ENCODE measurements around the gene OR10A6.

OR10A6 gene, protein sequence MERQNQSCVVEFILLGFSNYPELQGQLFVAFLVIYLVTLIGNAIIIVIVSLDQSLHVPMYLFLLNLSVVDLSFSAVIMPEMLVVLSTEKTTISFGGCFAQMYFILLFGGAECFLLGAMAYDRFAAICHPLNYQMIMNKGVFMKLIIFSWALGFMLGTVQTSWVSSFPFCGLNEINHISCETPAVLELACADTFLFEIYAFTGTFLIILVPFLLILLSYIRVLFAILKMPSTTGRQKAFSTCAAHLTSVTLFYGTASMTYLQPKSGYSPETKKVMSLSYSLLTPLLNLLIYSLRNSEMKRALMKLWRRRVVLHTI

DNA sequence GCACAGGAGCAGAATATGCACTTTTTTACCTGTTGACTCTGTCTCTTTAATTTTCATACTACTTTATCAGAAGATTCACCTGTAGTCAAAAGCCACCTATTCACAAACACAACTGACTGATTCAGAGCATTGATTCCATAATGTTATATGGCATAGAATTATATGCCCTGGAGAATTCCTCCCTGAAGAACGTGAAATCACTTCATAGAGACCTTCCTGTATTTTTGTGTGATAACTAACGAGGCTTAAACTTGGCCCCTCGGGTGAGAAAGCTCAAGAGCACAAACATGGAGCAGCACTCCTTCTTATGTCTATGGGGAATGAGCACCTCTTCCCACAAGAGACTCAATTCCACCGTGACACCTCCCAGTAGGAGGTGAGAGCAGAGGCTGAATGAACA is at the start of gene OR10A6:
Gene OR10A6, minus strand, starts transcription at position 101 of the 400 bp plus-strand sequence. CDS start 2,606 bp downstream, outside the sequence.
- DNase-seq (ENCODE audit: low spot score) = no peak

DNA sequence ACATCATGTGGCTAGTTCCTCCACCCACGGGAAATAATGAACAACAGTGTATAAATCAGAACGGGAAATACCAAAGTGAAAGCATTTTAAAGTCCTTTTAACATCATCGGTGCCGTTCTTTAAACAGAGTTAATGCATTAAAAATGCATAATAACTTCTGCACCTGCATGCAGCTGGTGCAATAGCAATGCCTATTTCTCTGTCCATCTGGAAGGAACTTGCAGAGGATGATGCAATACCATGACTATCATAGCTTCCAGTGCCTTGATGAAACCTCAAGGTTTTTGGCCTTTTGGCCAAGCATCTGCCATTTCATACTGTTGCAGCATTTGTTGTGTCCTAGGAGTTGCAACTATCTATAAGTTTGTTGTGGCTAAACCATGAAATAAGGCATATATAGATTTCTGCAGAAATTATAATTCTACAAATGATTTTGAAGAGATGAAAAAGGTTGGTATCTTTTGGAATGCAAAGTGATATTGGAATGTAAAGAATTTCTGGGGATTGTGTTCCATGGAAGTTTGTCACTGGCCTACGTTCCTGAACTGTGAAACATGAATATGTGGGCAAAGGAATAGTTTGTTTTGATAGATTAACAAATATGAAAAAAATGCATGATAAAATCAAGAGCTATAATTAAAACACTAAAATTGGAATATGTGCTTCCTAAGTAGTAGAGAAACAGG is 46.3 kb upstream of the OR10A6 start:
- no peak for DNase-seq (ENCODE audit: low spot score)

- DNase-seq (ENCODE audit: low spot score) = no peak
Measured at GRCh38 chr11:7974668-7975067, 43.6 kb upstream of the OR10A6 start.

GRCh38 chr11:7973011-7973410 is 41.9 kb upstream of the OR10A6 start:
- DNase-seq (ENCODE audit: low spot score) = no peak

- DNase-seq (ENCODE audit: low spot score) = no peak
Measured at GRCh38 chr11:7971846-7972245, 40.8 kb upstream of the OR10A6 start.

DNA sequence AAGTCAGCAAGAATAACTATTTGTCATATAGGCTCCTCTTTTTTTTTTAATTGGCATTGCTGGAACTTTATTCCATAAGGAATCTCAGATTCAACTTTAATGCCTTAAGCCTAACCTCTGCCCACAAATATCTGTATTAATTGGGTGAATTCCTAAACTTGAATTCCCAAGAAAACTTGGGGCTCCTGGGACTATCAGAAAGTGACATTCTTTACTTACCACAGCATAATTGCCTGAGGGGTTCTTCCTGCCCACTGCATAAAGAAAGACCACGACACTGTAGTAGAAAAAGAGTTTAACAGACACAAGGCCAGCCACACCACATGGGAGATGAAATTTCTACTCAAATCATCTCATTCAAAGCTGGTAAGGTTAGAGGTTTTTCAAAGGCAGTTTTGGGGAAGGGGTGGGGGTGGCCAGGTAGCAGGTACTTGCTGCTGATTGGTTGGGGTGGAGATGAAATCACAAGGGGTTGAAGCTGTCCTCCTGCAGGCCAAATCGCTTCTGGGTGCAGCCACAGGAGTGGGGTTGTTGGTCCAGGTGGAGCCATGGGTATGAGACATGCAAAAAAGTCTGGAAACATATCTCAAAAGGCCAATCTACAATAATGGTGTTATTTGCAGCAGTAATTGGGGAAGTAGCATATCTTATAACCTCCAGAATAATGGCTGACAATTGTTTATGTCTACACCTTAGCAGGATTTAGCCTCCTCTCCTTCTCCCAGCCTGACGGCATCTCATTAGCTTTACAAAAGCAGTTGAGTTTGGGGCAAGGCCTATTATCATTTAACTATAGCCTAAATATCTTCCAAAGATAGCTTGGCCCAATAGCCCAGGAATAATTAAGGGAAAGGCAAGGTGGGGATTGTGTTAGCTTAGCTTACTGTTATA is 38.9 kb upstream of the OR10A6 start:
- DNase-seq (ENCODE audit: low spot score) = no peak

DNA sequence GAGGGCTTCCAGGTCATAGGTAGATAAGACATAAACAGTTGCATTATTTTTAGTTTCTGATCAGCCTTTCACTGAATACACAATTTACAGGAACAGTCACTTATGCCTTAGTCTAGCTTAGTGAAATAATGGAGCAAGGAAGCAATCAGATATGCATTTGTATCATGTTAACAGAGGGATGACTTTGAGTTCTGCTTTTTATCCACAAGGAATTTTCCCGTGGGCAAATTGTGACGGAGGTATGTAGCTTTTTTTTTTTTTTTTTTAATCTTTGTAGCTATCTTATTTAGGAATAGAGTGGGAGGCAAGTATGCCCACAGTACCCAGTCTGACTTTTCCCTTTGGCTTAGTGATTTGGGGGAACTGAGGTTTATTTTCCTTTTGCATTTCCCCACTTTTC is 37.6 kb upstream of the OR10A6 start:
- no peak for DNase-seq (ENCODE audit: low spot score)

DNA sequence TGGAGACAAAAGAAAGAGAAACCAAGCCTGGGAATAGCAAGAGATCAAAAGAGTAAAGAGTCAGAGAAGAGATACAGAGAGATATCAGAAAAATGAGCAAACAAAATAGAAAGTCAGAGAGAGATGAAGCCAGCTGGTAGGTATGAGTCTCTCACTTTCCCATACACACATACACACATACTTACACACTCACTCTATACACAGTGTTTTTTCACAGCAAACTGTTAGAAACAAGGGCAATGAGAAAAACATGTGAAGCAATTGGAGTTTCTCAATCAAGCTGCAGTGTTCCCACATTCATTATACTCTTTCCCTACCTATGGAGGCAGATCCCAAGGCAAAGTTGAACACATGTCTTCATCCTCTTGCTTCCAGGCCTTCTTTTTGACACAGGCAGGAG is 36.8 kb upstream of the OR10A6 start:
- no peak for DNase-seq (ENCODE audit: low spot score)

DNA sequence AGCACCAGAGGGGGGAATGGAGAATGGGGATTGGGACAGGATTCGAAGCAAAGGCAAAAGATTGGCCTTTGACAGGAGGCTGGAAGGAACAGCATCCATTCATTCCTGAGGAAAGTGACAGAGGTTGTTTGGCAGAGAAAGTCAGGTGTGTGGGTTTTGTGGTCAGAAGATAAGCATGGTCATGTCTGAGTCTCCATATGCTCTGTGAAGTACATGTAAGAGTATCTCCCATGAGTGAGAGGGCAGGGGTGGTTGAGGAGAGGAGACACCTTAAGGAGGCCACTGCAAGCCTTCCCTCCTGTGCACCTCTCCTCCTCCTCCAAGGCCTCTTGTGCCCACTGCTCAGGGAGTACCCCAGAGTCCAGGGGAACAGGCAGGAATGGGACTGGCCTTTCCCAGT is 36.0 kb upstream of the OR10A6 start:
- no peak for DNase-seq (ENCODE audit: low spot score)

- DNase-seq (ENCODE audit: low spot score) = no peak
Measured at GRCh38 chr11:7965386-7965785, 34.3 kb upstream of the OR10A6 start, which contains the start of gene NLRP10. NLRP10 (minus strand) TSS chr11:7965447; CDS start chr11:7963495, 1,952 bp downstream.

- DNase-seq (ENCODE audit: low spot score) = no peak
Measured at GRCh38 chr11:7964873-7965272, 33.8 kb upstream of the OR10A6 start.

GRCh38 chr11:7964261-7964660 is 33.2 kb upstream of the OR10A6 start:
- DNase-seq (ENCODE audit: low spot score) = no peak

DNA sequence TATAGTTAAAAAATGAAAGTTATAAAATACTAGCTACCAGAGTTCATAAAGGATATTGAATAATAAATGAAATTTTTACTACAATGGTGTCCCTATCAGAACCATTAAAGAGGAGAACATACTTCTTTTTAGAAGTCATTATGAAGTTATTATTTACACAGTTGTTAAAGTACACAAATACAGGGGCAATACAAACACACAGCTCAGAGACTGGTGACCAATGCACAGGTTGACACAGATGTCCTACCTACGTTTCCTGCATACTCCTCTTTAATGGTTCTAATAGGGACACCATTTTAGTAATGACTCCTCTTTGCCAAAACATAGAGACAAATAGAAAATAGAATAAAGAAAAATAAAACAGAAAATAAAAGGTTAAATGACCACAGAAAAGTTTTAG is 24.1 kb upstream of the OR10A6 start:
- DNase-seq (ENCODE audit: low spot score) = no peak

DNA sequence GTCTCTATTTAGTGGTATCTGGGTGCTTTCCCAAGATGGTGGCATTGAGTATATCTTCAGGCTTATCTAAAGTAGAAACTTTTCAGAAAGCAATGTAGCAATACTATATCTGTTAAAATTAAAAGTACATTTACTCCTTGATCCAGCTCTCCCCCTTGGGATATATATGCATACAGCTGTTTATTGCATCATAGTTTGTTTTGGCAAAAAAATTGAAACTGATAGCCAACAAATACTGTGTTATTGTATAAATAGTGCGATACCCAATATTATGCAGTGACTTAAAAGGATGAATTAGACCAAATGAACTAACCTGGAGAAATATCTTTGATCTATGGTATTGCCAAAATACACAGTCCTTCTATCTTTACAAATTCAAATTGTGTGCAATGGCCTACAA is 18.9 kb upstream of the OR10A6 start:
- DNase-seq (ENCODE audit: low spot score) = no peak

DNA sequence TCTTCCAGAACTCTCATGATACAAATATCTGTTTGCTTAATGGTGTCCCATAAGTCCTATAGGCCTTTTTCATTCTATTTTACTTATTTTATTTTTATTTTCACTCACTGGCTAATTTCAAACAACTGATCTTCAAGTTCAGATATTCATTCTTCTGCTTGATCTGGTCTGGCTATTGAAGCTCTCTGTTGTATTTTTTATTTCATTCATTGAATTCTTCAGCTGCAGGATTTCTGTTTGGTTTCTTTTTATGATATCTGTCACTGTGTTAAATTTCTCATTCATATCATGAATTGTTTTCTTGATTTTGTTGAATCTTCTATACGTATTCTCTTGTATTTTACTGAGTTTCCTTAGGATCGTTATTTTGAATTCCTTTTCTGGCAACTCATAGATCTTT is 13.1 kb upstream of the OR10A6 start:
- no peak for DNase-seq (ENCODE audit: low spot score)

GRCh38 chr11:7941608-7942007 is 10.5 kb upstream of the OR10A6 start, which contains the start of gene OR10A3:
OR10A3 (minus strand) TSS chr11:7941708; CDS start chr11:7939520, 2,188 bp downstream.
- DNase-seq (ENCODE audit: low spot score) = no peak

- DNase-seq (ENCODE audit: low spot score) = no peak
Measured at GRCh38 chr11:7941146-7941545, 10.1 kb upstream of the OR10A6 start.

- no peak for DNase-seq (ENCODE audit: low spot score)
Measured at GRCh38 chr11:7936615-7937014, 5.5 kb upstream of the OR10A6 start.

- no peak for DNase-seq (ENCODE audit: low spot score)
Measured at GRCh38 chr11:7927635-7928034, 3.4 kb downstream of the OR10A6 start.

DNA sequence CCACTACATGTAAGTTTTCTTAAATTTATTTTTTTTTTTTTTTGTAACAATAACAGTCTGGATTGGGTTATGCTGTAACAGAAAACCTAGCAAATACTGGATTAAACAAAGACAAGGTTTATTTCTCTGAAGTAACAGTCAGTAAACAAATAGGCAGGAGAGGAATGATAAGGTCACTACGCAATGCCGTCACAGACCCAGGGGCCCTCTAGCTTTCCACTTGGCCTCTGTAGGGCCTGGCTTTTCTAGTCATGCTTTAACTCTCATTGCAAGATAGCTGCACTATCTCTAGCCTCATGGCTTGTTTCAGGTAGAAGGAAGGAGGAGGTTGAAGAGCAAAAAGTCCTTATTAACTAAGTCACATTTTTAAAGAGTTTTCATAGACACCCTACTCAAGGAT is 6.5 kb downstream of the OR10A6 start:
- DNase-seq (ENCODE audit: low spot score) = no peak

- DNase-seq (ENCODE audit: low spot score) = no peak
Measured at GRCh38 chr11:7918141-7918540, 12.9 kb downstream of the OR10A6 start.

DNA sequence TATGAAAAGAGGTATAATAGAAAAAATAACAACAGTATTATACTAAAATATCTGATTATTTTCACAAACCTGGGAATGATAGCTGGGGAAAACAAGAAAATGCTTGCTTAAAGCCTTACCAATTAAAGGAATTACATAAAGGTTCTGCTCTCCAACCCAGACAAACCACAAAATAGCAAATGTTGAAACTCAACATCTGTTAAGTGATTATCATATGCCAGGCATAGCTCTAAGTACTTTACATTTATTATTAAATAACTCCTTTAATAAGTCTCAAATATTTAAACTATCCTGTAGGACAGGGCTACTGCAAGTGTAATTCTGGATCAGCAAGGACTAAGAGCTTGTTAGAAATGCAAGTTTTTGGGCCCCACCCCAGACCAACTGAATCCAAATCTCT is 20.1 kb downstream of the OR10A6 start:
- DNase-seq (ENCODE audit: low spot score) = no peak

Measured in ecto neural progenitor cell (in vitro differentiated cells).